Activated CD8-positive, alpha-beta memory T cell treated with anti-CD3 and anti-CD28 coated beads for 1 hour (primary cell): ENCODE data around the gene MEPE.

Experiments
- DNase-seq, 2 donors: peaks; one replicate each; pipeline ENCODE4 v3.0.0-alpha.2; 2020; ENCODE audit warnings: low read depth in 1 of 2; ENCODE audit errors: extremely low read depth in 1 of 2

Gene MEPE

GRCh38 chr4:87832669-87833068 is at the start of gene MEPE:
MEPE (plus strand) TSS chr4:87832969; CDS start chr4:87834715, 1,746 bp downstream.
- no peak for DNase-seq

- no peak for DNase-seq
These were observed 49.0 kb upstream of the MEPE start for GRCh38 chr4:87783781-87784180.

GRCh38 chr4:87785731-87786509 is 46.8 kb upstream of the MEPE start:
- DNase-seq, result no peak

GRCh38 chr4:87799301-87800113 is 33.3 kb upstream of the MEPE start, which contains the start of gene IBSP:
IBSP (plus strand) TSS chr4:87799554; CDS start chr4:87802362, 2,808 bp downstream.
- DNase-seq, result no peak

- no peak for DNase-seq
These were observed 29.9 kb upstream of the MEPE start for GRCh38 chr4:87802858-87803257.

- DNase-seq, result no peak
These were observed 29.3 kb upstream of the MEPE start for GRCh38 chr4:87803421-87803820.

- no peak for DNase-seq
These were observed 27.9 kb upstream of the MEPE start for GRCh38 chr4:87804871-87805270.

- DNase-seq, result no peak
These were observed 26.8 kb upstream of the MEPE start for GRCh38 chr4:87805971-87806370.

GRCh38 chr4:87806520-87806919 is 26.2 kb upstream of the MEPE start:
- no peak for DNase-seq

- no peak for DNase-seq
These were observed 25.4 kb upstream of the MEPE start for GRCh38 chr4:87807402-87807801.

- no peak for DNase-seq
These were observed 20.8 kb upstream of the MEPE start for GRCh38 chr4:87811977-87812376.

- no peak for DNase-seq
These were observed 13.4 kb upstream of the MEPE start for GRCh38 chr4:87819281-87819919.

- no peak for DNase-seq
These were observed 9.6 kb upstream of the MEPE start for GRCh38 chr4:87823200-87823599.

GRCh38 chr4:87823724-87824123 is 9.0 kb upstream of the MEPE start:
- no peak for DNase-seq

- DNase-seq, result no peak
These were observed 8.4 kb upstream of the MEPE start for GRCh38 chr4:87824352-87824751.

GRCh38 chr4:87834401-87834800 is 1.6 kb downstream of the MEPE start:
- DNase-seq, result no peak

- DNase-seq, result no peak
These were observed 2.4 kb downstream of the MEPE start for GRCh38 chr4:87835197-87835596.

- no peak for DNase-seq
These were observed 3.0 kb downstream of the MEPE start for GRCh38 chr4:87835743-87836142.

GRCh38 chr4:87838205-87838604 is 5.4 kb downstream of the MEPE start:
- no peak for DNase-seq

GRCh38 chr4:87838890-87839591 is 6.3 kb downstream of the MEPE start:
- DNase-seq, result no peak

- DNase-seq, result no peak
These were observed 6.8 kb downstream of the MEPE start for GRCh38 chr4:87839592-87839946.
